GM21737 (cell line): ENCODE measurements around the gene STXBP1.

Experiments used
- ATAC-seq: cut with Tn5 transposase; IDR thresholded peaks from one replicate; pipeline ENCODE4 v1.9.1; 2021; ENCODE audit warnings: mild to moderate bottlenecking, moderate library complexity; ENCODE audit not compliant: unreplicated experiment

STXBP1 gene

DNA sequence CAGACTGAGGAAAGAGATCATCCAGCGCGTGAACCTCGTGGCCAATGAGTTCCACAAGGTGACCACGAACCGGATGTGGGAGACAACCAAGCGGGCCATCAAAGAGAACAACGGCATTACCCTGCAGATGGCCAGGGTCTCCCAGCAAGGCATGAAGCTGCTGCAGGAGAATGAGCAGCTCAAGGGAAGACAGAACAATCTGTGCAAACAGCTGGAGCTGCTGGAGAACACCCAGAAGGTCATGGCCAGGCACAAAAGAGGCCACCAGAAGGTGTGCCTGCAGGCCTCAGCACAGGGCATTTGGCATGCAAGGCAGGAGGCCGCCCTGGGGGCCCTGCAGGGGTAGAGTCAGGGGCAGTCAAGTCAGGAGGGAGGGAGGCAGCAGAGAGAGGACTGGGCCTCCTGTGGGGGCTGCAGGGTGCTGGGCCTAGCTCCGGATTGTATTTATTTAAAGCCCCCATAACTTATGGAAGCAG, 99.2 kb downstream of the STXBP1 start:
- ATAC-seq: no peak

DNA sequence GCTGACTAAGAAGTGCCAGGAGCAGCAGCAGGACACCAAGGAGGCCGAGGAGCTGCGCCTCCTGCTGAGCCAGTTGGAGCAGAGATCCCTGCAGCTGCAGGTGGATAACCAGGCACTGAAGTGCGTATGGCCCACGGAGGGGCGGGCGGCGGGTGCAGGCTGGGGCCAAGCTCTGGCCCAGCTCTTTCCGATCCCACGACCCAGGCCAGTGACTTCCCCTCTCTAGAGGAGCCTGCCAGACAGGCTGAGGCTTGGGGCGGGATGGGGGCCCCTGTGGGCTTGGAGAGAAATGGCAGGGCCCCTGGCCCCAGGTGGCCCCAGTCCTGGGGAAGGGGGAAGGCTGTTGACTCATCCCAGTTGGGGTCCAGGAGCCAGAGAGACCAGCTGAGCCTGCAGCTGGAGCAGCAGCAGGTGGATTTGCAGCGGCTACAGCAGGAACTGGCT, 99.8 kb downstream of the STXBP1 start:
- no peak for ATAC-seq

DNA sequence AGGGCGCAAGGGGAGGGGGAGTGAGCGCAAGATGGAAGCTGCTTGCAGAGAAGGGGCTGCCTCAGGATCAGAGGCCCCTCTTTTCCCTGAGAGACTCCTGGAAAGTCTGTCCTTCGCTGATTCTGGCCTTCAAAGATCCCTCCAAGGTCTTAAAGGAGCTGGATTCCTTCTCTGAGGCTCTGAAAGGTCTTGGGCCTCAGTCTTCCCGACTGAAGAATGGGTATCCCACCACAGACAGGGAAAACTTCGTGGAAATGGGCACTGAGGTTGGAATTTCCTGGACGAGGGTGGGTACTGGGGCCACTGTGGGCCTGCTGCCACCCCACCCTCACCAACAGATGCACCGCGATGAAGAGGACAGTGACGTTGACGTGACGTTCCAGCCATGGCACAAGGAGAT, 100.3 kb downstream of the STXBP1 start:
- no peak for ATAC-seq

DNA sequence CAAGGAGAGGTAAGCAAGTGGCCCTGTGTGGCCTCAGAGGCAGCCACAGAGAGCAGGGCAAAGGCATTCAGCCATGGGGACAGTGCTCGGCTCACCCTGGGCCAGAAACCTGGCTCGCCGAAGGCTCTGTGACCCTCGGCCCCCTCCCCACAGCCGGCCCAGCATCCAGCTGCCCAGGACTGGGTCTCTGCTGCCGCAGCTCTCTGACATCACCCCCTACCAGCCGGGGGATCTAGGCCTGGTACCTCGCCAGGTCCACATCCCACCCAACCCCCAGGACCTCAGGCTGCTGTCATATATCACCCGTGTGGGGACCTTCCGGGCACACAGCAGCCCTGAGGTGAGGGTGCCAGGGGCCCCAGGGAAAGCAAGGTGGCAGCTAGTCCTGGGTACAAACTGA, 100.8 kb downstream of the STXBP1 start:
- ATAC-seq: no peak

DNA sequence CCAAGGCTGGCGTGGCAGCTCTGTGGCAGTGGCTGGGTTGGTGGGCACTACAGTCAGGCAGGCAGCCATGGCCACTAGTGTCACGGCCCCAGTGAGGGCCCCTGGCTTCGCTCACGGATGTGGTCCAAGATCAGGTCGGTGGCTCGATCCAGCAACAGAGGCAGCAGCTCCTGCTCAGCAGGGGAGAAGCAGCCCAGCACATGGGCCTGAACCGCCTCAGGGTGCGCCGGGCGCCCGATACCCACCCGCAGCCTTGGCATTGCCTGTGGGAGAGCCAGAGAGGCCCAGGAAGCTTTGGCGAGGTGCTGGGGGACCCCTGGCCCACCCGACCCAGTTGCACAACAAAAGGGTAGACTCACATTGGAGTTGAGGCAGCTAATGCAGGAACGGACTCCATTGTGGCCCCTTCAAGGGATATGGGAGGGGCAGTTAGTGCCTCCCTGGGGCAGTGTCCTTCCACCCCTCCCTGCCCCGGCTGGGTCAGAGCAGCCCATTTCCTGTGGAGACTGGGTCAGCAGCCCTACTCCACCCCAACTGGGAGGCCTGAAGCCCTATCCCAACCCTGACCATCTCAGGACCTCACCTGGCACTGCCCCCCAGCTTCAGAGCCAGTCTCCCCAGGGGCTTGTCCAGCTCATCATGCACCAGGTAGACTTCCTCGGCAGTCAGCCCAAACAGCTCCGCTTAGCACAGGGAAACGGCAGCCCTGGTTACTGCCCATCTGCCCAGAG, 102.1 kb downstream of the STXBP1 start:
- no peak for ATAC-seq

DNA sequence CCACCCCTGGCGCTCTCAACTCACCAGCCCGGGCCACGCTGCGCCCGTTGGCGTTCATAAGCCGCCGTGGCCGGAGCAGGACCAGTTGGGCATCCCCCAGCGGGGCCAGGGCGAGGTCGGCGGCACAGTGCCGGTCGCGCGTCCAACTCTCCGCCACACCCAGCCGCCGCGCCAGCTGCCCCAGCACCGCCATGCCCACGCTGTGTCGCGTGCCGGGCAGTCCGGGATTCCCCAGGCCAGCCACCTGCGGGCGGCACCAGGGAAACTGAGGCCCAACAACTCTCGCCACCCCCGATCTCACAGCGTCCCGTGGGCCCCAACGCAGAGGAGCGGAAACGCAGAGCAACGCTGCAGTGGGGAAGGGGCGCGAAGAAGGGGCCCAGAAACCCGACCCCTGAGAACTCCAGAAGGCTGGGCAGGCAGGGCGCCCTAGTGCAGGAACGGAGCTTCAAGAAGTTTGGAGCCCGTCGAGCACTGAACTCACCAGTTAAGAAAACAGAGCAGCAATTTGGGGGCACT, 102.9 kb downstream of the STXBP1 start:
- no peak for ATAC-seq

DNA sequence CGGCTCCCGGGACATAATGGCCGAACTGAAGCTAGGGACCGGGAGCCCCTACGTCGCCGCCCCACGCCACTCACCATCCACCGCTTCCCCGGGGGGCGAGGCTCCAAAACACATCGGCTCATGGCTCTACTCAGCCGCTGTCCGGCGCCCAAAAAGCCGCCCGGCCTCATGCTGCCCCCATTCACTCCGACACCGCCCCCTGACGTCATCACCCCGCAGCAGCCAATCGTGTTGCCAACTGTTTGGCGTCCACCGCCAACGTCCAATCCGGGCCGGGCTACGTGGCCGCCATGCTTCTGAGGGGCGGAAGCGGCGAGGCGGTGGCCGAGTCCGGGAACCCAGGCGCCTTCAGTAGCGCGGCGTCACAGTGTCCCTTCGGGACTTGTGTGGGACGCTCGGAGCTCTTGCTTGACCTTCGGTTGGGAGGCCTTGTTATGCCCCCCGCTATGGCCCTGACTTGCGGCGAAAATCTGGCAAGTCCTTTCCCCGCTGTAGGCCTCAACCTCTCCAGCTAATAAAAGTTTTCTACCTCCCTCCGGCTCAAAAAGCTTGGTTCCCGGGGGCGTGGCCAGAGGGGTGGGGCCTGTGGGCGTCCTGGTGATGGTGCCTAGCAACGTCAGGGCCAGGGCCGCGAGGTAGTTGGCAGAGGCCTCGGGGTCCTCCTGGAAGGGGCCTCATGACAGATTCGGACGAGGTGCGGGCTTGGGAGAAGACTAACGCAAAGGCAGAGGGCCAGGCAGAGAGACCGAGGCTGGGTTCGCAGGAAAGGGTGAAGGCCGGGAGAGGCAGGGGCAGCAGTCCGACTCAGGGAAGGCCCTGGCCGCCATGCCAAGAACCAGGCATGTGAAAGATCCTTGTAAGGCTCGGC, 103.6 kb downstream of the STXBP1 start, which contains the start of the genes PTRH1 and TTC16:
PTRH1 (minus strand) TSS at position 194 of the 868 bp plus-strand sequence; CDS start at position 170, 24 bp downstream.
TTC16 (plus strand) TSS at position 610 of the 868 bp plus-strand sequence; CDS start at position 677, 67 bp downstream.
- ATAC-seq: peak; percentile 89

DNA sequence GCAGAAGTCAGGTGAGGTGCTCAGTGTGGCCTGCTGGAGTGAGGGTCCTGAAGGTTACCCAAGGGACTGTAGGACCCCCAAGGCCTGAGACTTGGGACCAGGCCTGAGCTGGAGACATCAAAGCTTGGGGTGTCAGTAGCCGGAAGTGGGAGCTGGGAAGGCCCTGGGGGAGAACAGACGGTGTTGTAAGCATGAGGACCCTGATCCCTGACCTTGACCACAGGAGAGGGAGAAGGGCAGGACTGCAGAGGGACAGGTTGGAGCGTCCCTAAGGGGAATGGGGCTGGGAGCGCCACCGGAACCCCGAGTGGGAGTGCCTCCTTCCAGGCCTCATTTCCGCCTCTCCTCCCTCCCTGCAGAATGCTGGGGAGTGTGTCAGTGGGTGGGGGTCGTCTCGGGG, 104.3 kb downstream of the STXBP1 start:
- no peak for ATAC-seq

DNA sequence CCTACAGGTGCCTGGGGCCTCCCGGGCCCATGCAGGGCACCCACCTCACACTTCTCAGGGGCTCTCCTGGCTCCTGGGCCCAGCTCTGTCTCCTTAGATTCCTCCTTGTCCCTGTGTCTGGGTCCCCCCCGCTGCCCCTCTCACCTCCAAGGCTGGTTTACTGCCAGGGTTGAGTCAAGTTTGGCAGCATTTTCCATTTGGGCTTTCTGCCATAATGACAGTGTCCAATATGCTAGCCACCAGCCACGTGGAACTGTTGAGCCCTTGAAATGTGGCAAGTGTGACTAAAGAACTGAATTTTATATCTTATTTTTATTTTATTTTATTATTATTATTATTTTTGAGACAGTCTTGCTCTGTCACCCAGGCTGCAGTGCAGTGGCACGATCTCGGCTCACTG, 105.7 kb downstream of the STXBP1 start:
- no peak for ATAC-seq

DNA sequence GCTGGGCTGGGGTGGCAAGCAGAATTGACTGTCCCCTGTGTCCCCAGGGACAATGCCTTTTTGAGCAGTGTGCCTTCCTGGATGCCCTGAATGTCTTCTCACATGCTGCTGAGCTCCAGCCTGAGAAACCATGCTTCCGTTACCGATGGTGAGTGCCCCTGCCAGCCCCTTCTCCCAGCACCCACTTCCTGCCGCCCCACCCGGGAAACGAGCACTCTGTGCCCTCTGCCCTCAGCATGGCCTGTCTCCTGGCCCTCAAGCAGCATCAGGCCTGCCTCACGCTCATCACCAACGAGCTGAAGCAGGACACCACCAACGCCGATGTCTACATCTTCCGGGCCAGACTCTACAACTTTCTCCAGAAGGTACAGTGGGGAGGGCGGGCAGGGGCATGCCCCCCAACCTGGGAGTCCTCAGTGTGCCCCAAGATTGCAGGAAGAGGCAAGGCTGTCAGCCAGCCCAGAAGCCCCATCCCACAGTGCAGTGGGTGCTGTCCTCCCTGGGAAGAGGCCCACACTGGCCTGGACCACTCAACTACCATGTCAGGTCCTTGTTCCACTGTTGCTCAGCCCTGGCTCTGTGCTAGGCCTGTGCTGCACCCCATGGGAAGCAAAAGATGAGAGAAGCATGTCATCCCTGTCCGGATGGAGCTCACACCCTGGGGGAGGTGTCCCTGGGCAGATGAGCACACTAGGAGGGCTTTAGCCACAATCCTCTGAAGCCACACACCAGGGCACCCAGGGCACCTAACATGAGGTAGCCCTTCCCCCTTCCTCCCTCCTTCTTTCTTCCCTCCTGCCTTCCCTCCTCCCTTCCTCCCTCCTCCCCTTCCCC, 108.2 kb downstream of the STXBP1 start:
- ATAC-seq: no peak

DNA sequence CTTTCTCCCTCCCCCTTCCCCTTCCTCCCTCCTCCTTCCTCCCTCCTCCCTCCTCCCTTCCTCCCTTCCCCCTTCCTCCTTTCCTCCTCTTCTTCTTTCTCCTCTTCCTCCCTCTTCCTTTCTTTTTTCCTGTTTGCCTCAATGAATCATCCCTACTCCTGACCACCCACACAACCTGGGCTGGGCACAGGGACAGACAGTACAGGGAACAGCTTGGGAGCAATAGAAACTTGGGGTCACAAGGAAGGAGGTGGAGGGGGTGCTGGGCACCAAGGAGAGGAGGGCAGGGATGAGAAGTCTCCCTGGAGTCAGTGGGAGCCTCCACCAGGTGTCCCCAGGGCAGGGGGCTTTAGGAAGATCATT, 108.8 kb downstream of the STXBP1 start:
- ATAC-seq: no peak

DNA sequence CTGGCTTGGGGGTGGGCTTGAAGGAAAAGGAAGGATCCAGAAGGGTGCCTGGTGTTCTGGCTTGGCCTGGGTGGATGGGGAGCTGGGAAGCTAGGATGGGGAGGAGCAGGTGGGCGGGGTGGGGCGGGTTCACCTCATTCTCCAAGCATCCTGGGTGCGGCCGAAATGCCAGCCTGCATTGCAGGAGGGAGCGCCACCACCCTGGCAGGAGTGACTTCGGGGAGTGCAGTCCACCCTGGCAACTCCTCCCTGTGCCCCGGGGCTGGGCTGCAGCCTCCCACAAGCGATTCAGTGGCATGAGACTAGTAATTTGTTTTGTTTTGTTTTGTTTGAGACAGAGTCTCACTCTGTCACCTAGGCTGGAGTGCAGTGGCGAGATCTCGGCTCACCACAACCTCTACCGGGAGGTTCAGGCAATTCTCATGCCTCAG, 109.3 kb downstream of the STXBP1 start:
- ATAC-seq: no peak

DNA sequence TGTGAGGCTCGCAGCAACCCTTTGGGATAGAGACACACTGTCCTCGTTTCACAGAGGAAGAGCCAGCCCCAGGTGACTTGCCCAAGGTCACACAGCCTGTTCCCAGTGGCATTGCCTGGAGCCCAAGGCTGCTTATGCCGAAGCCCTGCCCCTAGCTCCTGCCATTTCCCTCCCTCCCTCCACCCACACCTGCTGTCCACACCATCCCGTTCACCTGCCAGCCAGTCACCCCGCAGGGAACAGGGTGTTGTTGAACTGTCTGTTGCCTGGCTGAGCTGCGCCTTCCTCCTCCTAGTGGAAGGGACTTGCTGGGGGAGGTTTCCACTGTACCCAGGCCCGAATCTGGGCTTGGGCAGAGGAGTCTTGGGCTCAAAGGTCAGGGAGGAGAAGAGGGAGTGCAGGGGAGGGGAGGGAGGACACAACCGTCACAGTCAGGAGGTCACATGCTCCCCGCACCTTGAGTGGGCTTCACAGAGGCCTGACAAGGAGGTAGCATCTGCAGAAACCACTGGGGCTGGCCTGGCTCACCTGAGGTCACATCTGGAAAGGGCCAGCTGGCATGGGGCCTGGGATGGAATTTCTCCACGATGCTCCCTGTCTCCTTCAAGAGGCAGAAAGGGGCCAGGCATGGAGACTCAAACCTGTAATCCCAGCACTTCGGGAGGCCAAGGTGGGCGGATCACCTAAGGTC, 110.1 kb downstream of the STXBP1 start:
- ATAC-seq: no peak

DNA sequence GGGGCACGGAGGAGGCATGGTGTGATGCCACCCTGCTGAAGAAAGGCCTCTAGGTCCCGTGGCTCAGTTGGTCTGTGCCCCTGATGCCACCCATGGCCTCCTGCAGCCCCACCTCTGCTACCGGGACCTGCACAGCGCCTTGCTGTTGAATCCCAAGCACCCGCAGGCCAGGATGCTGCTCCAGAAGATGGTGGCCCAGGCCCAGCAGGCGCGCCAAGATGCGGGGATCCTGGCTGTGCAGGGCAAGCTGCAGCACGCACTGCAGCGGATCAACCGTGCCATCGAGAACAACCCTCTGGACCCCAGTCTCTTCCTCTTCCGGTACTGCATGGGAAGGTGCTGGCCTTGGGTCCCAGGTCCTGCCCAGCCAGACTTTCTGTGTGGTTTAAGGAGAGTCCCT, 110.9 kb downstream of the STXBP1 start:
- ATAC-seq: no peak

DNA sequence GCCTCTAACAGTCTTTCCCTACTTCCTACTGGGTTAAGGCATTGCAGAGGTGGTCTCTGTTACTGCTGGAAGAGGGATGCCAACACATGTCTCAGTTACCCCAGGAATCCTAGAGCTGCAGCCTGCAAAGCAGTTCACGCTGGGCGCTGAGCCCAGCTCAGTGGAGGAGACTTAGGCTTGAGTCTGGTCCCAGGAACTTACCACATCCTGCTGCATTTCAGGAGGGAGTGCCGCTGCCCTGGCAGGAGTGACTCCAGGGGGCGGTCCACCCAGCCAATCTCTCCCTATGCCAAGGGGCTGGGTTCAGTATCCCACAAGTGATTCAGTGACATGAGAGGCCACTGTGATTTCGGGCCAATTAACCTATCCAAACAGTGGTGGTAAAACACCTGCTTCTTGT, 111.4 kb downstream of the STXBP1 start:
- no peak for ATAC-seq

DNA sequence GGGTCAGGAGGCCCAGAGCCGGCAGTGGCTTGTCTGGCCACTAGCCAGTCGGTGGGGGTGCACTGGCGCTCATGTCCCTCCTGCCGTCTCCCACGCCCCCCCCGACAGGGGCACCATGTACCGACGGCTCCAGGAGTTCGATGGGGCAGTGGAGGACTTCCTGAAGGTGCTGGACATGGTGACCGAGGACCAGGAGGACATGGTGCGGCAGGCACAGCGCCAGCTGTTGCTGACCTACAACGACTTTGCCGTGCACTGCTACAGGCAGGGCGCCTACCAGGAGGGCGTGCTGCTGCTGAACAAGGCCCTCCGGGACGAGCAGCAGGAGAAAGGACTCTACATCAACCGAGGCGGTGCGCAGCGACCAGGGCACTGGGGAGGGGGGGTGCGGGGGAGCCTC, 111.9 kb downstream of the STXBP1 start:
- no peak for ATAC-seq

DNA sequence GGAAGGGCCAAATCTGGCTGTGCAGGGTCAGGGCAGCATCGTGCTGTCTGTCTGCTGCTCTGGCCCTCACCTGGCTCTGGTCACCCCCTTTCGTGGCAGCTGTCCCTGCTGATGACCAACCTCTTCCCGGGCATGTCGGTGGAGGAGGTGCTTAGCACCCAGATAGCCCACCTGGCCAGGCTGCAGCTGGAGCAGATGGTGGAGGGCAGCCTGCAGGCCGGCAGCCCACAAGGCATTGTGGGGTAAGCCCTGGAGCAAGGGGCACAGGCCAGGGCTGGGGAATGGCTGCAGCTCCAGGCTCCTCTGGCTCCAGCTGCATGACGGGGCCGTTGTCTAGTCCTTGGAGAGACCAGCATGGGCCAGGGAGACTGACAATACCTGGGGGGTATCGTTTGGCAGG, 114.8 kb downstream of the STXBP1 start:
- ATAC-seq: no peak

DNA sequence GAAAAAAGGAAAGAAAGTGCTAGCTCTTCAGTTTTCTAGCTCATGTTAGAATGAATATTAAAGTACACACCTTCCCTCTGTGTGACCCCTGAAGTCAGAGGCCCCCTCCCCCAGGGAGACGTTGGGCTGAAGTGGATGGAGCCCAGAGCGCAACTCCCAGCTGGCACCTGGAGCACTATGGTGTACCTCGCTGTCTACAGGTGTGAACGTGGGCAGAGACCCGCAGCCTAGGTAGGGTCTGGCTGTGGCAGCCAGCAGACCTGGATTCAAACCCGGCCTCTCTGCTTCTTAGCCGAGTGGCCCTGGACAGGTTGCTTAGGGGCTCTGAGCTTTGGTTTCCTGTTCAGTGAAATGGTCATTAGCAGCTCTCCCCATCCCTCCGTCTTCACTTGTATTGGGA, 116.7 kb downstream of the STXBP1 start:
- ATAC-seq: no peak

DNA sequence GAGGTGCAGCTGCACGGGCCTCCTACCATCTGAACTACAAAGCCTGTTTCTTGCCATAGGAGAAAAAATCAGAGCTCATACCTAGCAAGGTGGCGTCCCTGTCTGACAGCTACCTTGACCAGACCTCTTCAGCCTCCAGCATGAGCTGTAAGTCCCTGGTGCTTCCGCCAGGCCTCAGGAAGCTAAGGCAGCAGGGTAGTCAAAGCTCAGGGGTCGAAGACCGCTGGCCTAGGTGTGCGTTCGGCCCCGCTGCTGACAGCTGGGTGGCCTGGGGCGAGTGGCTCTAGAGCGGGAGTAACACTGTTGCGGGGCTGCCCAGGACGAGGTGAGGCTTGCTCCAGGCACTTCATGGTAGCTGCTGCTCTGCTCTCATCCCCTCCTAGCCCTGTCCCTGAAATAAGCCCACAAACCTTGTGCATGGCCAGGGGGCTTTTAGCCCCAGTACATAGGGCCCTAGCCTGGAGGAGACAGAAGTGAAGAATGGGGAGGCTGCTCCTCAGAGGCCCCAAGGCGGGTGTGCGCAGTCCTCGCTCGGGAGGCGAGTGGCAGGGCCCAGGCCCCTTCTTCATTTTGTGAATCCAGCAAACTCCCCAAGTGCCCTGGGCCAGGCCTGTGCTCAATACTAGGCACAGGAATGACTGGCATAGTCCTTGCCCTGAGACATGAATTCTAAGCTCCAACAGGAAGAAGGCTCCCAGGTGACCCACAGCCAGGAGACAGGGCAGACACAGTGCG, 117.6 kb downstream of the STXBP1 start:
- no peak for ATAC-seq
